Keratinocyte (primary cell): Measurements from ENCODE around the gene NT5C.

Experiments
- CTCF ChIP-seq, 3 experiments: IDR thresholded peaks in 1 of 3; conservative IDR thresholded peaks in 1 of 3; optimal IDR thresholded peaks in 1 of 3; 2 replicates in 2 of 3; 3 replicates in 1 of 3; pipeline versions ENCODE3 to v1.5.1; 2011; ENCODE audit warnings: low read length in 3 of 3, mild to moderate bottlenecking in 3 of 3, moderate library complexity in 2 of 3, control low read depth in 1 of 3, inconsistent platforms in 1 of 3; ENCODE audit not compliant: insufficient read depth in 2 of 3; ENCODE audit errors: extremely low read depth in 1 of 3
- EZH2 ChIP-seq: IDR thresholded peaks from one replicate; pipeline ENCODE4 v1.6.1; 2012; ENCODE audit warnings: inconsistent platforms, mild to moderate bottlenecking, low read length, moderate library complexity

DNA sequence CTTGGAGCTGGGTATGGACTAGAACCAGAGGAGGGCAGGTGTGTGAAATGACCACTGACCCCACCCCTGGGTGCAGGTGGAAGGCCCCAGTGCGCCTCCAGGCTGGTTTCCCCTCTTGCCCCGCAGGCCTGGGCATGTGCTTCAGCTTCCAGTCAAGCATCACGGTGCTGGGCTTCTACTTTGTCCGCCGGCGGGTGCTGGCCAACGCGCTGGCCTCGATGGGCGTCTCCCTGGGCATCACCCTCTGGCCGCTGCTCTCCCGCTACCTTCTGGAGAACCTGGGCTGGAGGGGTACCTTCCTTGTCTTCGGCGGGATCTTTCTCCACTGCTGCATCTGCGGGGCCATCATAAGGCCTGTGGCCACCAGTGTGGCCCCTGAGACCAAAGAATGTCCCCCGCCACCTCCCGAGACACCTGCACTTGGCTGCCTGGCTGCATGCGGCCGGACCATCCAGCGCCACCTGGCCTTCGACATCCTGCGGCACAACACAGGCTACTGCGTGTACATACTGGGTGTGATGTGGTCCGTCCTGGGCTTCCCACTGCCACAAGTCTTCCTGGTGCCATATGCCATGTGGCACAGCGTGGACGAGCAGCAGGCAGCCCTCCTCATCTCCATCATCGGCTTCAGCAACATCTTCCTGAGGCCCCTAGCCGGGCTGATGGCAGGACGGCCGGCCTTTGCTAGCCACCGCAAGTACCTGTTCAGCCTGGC is 31.5 kb downstream of the NT5C start:
- TF ChIP-seq CTCF (optimal IDR thresholded peaks at IDR 0.05 in 1 of 3, IDR thresholded peaks at IDR 0.05 in 1 of 3, conservative IDR thresholded peaks at IDR 0.05 in 1 of 3; ENCODE audit: extremely low read depth in 1 of 3, insufficient read depth in 2 of 3, low read length in 3 of 3) (no peak), EZH2 (no peak)
